Measurements from ENCODE around the gene FOXL2. TPM values are rescaled to one million over a fixed set of nuclear protein-coding genes. Genes with fewer than 3 reads are reported as not detected.
"Not testable (repeated sequence)": the region's sequence is repeated elsewhere in the genome, so short reads cannot be mapped to it uniquely, and the experiment has no call there.

The FOXL2 gene
- total RNA-seq, 4 donors from 2014 or later, result not detected

- no peaks in the 10 kb centered on the region for H3K4me1 ChIP-seq
- in situ Hi-C loops (cut with MboI; ENCODE audit: low sequenced_read_pairs in 4 of 4), result loop anchor here in 3 of 4 donors (10.0 to 25.0 kb wide), 3 partner anchors 334 to 408 kb away; partner anchors contain the start of genes MRPS22 (in 2 of the 3) and CEP70 (in 1 of the 3)
- ATAC-seq (no peak), DNase-seq (no peak)
- no peaks in the 10 kb centered on the region for H3K36me3 ChIP-seq
- H3K27ac ChIP-seq, result no peak overlapping the region
- H3K27me3 ChIP-seq, result no peaks in the 10 kb centered on the region
- no peak for TF ChIP-seq CTCF (IDR thresholded peaks at IDR 0.05 in 4 of 5, conservative IDR thresholded peaks at IDR 0.05 in 1 of 5)
- no peak for TF ChIP-seq POLR2A (IDR thresholded peaks at IDR 0.05)
- H3K9me3 ChIP-seq, result no peaks in the 10 kb centered on the region
- H3K4me3 ChIP-seq, result no peak overlapping the region
- intact Hi-C loops (cut with DNase I; ENCODE audit: low total_unique reads), result no loop called here
Observed at GRCh38 chr3:138928727-138929372, 18.1 kb downstream of the FOXL2 start.

- Histone ChIP-seq H3K36me3 (no peaks in the 10 kb centered on the region), H3K27me3 (no peaks in the 10 kb centered on the region), H3K4me1 (no peaks in the 10 kb centered on the region), H3K27ac (no peak overlapping the region), H3K9me3 (no peaks in the 10 kb centered on the region), H3K4me3 (no peak overlapping the region)
- DNase-seq (peak; percentile 49 to 68), ATAC-seq (peak; percentile 85 to 94)
- intact Hi-C loops (cut with DNase I; ENCODE audit: low total_unique reads) (loop anchor here (5.0 kb wide), 1 partner anchor 506 kb away; no protein-coding TSS in a partner anchor), in situ Hi-C loops (cut with MboI; ENCODE audit: low sequenced_read_pairs in 4 of 4) (loop anchor here in 3 of 4 donors (10.0 to 25.0 kb wide), 3 partner anchors 329 to 586 kb away; partner anchors contain the start of genes CEP70 (in 1 of the 3), MRAS (in 1 of the 3) and NME9 (in 1 of the 3))
- TF ChIP-seq CTCF (IDR thresholded peaks at IDR 0.05 in 4 of 5, conservative IDR thresholded peaks at IDR 0.05 in 1 of 5) (peak; percentile 66 to 93 (median 79)), POLR2A (IDR thresholded peaks at IDR 0.05) (no peak)
Observed at GRCh38 chr3:138923531-138923994, 23.4 kb downstream of the FOXL2 start.

GRCh38 chr3:138922400-138922799, 24.5 kb downstream of the FOXL2 start:
- intact Hi-C loops (cut with DNase I; ENCODE audit: low total_unique reads), result loop anchor here (5.0 kb wide), 1 partner anchor 505 kb away; no protein-coding TSS in a partner anchor
- not testable (repeated sequence) for H3K4me3 ChIP-seq, H3K9me3 ChIP-seq, H3K4me1 ChIP-seq, DNase-seq, H3K27me3 ChIP-seq, H3K36me3 ChIP-seq, H3K27ac ChIP-seq, ATAC-seq
- in situ Hi-C loops (cut with MboI; ENCODE audit: low sequenced_read_pairs in 4 of 4), result loop anchor here in 3 of 4 donors (10.0 to 25.0 kb wide), 3 partner anchors 328 to 585 kb away; partner anchors contain the start of genes CEP70 (in 1 of the 3), MRAS (in 1 of the 3) and NME9 (in 1 of the 3)

- Histone ChIP-seq H3K4me3 (no peak overlapping the region), H3K4me1 (no peaks in the 10 kb centered on the region), H3K27ac (no peak overlapping the region), H3K36me3 (no peaks in the 10 kb centered on the region), H3K27me3 (no peaks in the 10 kb centered on the region), H3K9me3 (no peaks in the 10 kb centered on the region)
- no peak for TF ChIP-seq POLR2A (IDR thresholded peaks at IDR 0.05)
- no peak for TF ChIP-seq CTCF (IDR thresholded peaks at IDR 0.05 in 4 of 5, conservative IDR thresholded peaks at IDR 0.05 in 1 of 5)
- intact Hi-C loops (cut with DNase I; ENCODE audit: low total_unique reads) (loop anchor here (5.0 kb wide), 1 partner anchor 504 kb away; no protein-coding TSS in a partner anchor), in situ Hi-C loops (cut with MboI; ENCODE audit: low sequenced_read_pairs in 4 of 4) (loop anchor here in 3 of 4 donors (10.0 to 25.0 kb wide), 3 partner anchors 327 to 584 kb away; partner anchors contain the start of genes CEP70 (in 1 of the 3), MRAS (in 1 of the 3) and NME9 (in 1 of the 3))
- DNase-seq (no peak), ATAC-seq (no peak)
Observed at GRCh38 chr3:138921316-138922292, 25.3 kb downstream of the FOXL2 start.

Measured in gastrocnemius medialis (tissue), 4 donors.